Kidney epithelial cell (primary cell): ENCODE results near the gene MGAT3. TPM values are rescaled to one million over a fixed set of nuclear protein-coding genes. Genes with fewer than 3 reads are reported as not detected.

Experiments used
- DNase-seq: peaks from one replicate; pipeline ENCODE4 v3.0.0-alpha.2; 2010; ENCODE audit warnings: low read depth
- H3K27me3 ChIP-seq: 2 replicates; pipeline ENCODE4 v1.6.0; 2011; ENCODE audit warnings: low read length; ENCODE audit not compliant: control insufficient read depth, insufficient read depth
- H3K36me3 ChIP-seq: 2 replicates; pipeline ENCODE4 v1.5.1; 2011; ENCODE audit warnings: low read length; ENCODE audit not compliant: control insufficient read depth, insufficient read depth
- H3K4me3 ChIP-seq: 2 replicates; pipeline ENCODE4 v1.5.1; 2011; ENCODE audit warnings: low read depth, mild to moderate bottlenecking, control low read depth, low read length
- total RNA-seq: library from RNA; depleted of rRNA; stranded (reverse); fragments of >200 nt; gene quantifications from 2 replicates; pipeline ENCODE4 v1.2.3, GENCODE V29; 2015
- TF ChIP-seq, protein P1 (sequence below): IDR thresholded peaks from 2 replicates; pipeline ENCODE4 v1.5.1; 2011; ENCODE audit warnings: mild to moderate bottlenecking, moderate library complexity, low read length, control low read depth, inconsistent platforms; ENCODE audit not compliant: insufficient read depth, poor library complexity, severe bottlenecking

Gene MGAT3
- total RNA-seq, 1 donor from 2014 or later: 4.1 TPM

DNA sequence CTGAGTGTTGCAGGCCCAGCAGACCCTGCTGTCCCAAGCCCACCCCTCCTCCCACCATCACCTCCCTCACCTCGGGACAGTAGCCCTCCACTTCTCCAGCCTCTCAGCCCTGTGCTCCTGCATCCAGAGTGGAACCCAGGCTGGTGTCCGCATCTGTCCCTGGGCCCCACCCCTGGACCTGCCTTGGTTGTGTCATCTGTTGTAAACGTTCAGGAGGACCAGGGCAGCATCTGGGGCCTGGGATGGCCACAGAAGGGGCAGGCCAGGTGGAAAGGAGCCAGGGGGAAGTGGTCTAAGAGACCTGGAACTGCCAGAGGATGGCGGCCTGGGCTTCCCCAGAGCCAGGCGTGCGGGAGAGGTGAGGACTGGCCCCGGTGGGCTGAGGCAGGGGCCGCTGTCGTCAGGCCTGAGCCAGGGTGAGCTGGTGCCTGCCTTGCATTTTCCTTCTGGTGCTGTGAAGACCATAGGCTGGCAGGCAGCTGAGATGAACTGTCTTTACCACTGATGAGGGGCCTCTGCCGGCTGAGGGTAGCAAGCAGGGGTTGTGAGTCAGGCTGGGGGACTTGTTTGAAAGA, 26.1 kb upstream of the MGAT3 start:
- peaks cover 4% of the 10 kb centered on the region for H3K36me3 ChIP-seq
- no peak overlapping the region for H3K4me3 ChIP-seq
- DNase-seq: no peak
- TF ChIP-seq, protein P1, sequence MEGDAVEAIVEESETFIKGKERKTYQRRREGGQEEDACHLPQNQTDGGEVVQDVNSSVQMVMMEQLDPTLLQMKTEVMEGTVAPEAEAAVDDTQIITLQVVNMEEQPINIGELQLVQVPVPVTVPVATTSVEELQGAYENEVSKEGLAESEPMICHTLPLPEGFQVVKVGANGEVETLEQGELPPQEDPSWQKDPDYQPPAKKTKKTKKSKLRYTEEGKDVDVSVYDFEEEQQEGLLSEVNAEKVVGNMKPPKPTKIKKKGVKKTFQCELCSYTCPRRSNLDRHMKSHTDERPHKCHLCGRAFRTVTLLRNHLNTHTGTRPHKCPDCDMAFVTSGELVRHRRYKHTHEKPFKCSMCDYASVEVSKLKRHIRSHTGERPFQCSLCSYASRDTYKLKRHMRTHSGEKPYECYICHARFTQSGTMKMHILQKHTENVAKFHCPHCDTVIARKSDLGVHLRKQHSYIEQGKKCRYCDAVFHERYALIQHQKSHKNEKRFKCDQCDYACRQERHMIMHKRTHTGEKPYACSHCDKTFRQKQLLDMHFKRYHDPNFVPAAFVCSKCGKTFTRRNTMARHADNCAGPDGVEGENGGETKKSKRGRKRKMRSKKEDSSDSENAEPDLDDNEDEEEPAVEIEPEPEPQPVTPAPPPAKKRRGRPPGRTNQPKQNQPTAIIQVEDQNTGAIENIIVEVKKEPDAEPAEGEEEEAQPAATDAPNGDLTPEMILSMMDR: no peak
- no peaks in the 10 kb centered on the region for H3K27me3 ChIP-seq

DNA sequence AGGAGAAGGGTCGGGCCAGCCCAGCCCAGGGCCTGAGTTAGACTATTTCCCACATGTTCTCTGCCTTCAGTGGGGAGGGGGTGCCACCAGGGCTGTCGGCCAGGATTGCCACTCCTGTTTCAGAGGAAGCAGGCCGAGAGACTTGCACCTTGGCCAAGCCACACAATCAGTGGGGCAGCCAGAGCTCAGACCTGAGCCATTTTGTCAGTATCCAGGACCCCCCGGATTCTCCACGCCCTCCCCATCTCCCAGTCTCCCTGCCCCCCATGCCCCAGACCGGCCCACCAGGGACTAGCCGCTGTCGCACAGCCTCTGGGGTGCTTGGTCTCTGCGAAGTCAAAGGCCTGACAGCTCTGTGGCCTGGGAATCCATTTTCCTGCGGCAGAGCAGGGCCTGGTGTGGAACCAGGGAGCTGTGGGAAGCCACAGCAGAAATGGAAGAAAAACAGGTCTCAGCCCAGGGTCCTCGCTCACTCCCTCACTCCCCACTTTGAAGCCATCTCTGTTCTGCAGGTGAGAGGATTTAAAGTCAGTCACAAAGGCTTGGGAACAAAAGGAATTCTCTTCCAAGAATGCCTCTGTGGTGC, 25.5 kb upstream of the MGAT3 start:
- TF ChIP-seq, protein P1: no peak
- DNase-seq: no peak
- H3K4me3 ChIP-seq: no peak overlapping the region
- peaks cover 4% of the 10 kb centered on the region for H3K36me3 ChIP-seq
- no peaks in the 10 kb centered on the region for H3K27me3 ChIP-seq

DNA sequence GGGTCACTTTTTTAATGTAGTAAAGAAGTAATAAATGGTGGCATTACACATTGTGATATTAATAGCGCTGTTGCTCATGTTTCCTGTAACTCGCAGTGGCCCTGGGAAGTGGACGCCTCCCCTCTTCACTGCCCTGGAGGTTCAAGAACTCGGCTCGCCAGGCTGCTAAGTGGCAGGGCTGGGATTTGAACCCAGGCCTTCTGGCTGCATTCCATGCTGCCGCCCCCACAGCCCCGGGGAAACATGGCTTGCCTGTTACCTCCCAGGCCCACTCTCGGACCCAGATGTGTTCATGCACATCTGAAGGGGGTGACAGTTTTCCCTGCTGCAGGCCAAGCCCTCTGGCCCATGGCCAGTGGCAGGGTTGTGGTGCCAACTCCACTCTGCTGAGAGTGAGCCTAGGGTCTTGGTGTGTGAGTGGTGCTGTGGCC, 25.0 kb upstream of the MGAT3 start:
- Histone ChIP-seq H3K36me3 (peaks cover 4% of the 10 kb centered on the region), H3K4me3 (no peak overlapping the region), H3K27me3 (no peaks in the 10 kb centered on the region)
- DNase-seq: no peak
- TF ChIP-seq, protein P1: no peak

DNA sequence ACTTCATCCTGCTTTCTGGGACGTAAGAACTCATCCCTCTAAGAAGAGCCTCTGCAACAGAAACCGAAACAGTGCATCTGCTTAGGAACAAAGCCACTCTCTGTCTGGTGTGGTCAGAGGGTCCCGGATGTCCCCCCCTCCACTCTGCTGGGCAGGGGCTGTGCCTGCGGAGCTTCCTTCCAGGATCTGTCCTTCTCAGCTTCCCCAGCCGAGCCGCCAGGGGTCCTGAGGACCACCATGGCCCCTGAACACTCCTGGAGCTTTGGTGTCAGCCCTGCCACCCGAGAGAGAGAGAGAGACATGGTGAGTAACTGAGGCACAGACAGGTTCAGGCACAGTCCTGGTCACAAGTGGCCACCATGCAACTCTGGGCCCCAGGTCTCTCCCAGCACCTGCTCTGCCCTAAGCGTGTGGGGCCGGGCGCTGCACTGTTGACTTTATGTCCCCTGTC, 24.4 kb upstream of the MGAT3 start:
- Histone ChIP-seq H3K4me3 (no peak overlapping the region), H3K27me3 (no peaks in the 10 kb centered on the region), H3K36me3 (peaks cover 3% of the 10 kb centered on the region)
- DNase-seq: no peak
- TF ChIP-seq, protein P1: no peak

DNA sequence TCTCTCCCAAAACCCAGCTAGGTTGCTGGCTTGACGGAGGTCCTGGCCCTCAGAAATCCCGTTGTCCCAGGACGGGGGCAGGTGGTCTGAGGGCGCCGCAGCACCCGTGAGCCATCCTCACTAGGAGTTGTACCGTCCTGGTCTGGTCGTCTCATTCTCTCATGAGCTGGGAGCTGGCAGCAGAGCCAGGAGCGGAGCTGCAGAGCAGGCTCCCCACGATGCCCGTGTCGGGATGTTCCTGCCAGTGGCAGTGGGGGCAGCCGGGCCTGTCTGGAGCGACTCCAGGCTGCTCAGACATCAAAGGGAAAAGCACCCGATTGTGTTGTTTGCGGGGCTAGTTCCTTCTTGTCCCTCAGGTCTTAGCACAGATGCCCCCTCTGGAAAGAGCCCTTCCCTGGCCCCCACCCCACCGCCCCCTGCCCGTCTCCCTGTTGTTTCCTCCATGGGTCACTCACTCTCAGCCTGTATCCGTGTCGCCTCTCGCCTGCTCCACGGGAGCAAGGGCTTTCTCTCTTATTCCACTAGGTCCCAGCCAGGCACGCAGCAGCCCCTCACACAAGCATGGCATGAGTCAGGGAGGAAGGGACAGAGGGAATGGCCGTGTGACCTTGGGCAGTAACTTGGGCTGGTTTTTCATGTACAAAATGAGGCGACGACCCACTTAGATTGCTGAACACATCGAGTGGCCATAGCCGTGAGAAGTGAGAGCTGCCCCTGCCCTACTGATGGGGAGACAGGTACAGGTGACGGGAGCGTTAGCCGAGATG, 23.2 kb upstream of the MGAT3 start:
- DNase-seq: no peak
- Histone ChIP-seq H3K27me3 (no peaks in the 10 kb centered on the region), H3K4me3 (no peak overlapping the region), H3K36me3 (peaks cover 1% of the 10 kb centered on the region)
- TF ChIP-seq, protein P1: no peak

DNA sequence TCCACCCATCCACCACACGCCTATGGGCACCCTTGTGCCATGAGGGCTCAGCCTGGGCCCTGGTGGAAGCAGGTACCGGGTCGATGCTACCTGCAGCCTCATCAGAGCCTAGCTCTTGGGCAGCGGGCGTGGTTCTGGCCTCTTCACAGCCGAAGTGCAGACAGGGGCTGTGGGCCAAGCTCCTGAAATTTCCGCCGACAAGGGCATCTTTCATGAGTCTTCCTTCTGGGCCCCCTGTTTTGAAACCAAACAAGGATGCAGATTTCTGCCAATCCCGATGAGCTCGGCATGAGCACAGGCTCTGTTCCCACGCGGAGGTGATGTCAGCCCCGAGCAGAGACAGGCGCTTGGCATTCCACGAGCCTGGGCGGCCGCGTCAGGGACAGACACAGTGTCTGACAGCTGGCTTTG, 22.6 kb upstream of the MGAT3 start:
- Histone ChIP-seq H3K36me3 (peaks cover 1% of the 10 kb centered on the region), H3K4me3 (no peak overlapping the region), H3K27me3 (no peaks in the 10 kb centered on the region)
- no peak for DNase-seq
- TF ChIP-seq, protein P1: no peak
